HG03175 (cell line): Measurements from ENCODE around the gene TOMM70.
"Not testable (repeated sequence)": the region's sequence is repeated elsewhere in the genome, so short reads cannot be mapped to it uniquely, and the experiment has no call there.

Experiments
- ATAC-seq: cut with Tn5 transposase; IDR thresholded peaks from one replicate; pipeline ENCODE4 v1.9.1; 2021; ENCODE audit warnings: mild to moderate bottlenecking, moderate library complexity; ENCODE audit not compliant: unreplicated experiment

Gene TOMM70

GRCh38 chr3:100400780-100401673, at the start of gene TOMM70, which contains the start of gene LNP1:
Gene TOMM70, minus strand, starts transcription at chr3:100401089. Its CDS starts 140 bp downstream, at chr3:100400949.
Gene LNP1, plus strand, starts transcription at chr3:100401539. Its CDS starts 28,191 bp downstream, at chr3:100429730.
- peak; percentile 89 for ATAC-seq

- no peak for ATAC-seq
These were observed 48.3 kb upstream of the TOMM70 start for GRCh38 chr3:100449214-100449613.

- no peak for ATAC-seq
These were observed 47.2 kb upstream of the TOMM70 start for GRCh38 chr3:100448079-100448478.

DNA sequence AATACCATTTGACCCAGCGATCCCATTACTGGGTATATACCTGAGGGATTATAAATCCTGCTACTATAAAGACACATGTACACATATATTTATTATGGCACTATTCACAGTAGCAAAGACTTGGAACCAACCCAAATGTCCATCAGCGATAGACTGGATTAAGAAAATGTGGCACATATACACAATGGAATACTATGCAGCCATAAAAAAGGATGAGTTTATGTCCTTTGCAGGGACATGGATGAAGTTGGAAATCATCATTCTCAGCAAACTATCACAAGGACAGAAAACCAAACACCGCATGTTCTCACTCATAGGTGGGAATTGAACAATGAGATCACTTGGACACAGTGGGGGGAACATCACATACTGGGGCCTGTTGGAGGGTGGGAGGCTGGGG, 46.2 kb upstream of the TOMM70 start:
- not testable (repeated sequence) for ATAC-seq

- ATAC-seq: no peak
These were observed 42.8 kb upstream of the TOMM70 start for GRCh38 chr3:100443690-100444089.

DNA sequence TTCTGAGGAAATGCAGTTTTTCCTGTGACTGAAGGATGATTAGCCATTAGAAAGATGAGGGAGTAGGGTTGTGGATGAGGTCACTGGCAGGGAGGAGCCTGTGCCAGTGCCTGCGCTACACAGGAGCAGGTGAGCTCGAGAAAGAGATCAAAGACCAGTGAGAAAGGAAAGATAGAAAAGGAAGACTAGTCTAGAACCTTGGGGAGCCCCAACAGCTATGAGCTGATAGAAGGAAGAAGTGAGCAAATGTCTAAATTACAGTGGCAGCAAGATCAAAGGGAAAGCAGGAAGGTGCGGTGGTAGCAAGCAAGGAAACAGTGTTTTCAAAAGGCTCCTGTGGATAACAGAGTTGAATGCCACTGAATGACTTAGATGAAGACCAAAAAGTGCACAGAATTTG, 40.0 kb upstream of the TOMM70 start:
- no peak for ATAC-seq

DNA sequence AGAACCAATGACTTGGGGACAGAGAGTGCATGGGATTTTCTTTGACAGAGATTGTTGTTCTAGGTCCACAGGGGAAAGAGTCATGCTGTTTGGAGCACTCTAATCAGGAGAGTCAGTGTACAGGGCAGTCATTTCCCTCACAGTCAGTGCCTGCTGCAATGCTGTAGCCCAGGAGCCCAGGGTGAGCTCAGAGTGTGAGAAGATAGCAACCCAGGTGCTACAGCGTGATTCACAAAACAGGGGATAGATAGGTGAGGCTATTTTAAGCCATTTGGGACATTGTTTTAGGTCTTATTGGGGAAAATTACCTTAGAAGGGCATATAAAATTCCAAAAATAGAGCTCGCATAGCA, 37.7 kb upstream of the TOMM70 start:
- ATAC-seq: no peak

DNA sequence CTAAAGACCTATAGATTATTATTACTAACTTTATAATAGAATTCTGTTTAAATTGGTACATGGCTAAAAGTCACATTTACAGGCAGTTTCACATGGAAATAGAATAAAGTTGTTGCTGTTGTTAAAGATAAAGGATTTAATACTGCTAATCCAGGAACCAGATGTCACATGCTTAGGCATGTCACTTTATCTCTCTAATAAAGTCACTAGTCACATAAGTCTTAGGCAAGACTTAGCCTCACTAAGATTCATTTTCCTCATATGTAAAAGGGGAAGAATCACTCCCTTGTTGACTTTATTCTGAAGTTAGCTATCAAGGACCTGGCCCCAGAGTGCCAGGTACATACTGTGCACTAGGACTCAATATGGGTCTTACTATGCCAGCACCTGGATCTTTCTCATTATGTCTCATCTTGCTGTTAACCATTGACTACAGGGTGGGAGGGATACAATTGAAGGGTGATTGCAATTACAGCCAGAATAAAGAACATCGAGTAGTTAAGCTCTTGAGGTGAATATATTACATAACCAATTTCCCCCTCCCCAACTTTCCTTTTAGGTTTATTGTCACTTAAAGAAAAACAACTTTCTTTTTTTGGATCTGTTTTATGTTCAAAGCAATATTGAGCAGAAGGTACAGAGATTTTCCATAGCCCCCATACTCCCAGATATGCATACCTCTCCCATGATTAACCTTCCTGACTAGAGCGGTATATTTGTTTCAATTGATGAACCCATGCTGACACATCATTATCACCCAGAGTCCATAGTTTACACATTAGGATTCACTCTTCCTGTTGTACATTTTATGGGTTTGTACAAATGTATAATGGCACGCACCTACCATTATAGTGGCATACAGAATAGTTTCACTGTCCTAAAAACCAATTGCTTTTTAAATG, 37.1 kb upstream of the TOMM70 start:
- no peak for ATAC-seq

DNA sequence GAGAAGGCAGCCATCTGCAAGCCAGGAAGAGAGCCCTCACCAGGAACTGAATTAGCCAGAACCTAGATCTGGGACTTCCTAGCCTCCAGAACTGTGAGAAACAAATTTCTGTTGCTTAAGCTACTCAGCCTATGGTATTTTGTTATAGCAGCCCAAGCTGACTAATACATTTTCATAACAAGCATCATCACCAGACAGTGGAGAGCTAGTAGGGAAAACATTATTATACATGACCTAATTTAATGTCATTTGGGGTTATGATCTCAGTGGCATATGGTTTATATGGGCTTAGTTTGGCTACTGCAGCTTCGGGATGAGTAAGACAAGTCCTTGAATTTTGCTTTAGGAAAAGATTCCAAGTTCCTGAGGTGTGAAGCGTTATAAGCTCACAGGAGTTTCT, 36.1 kb upstream of the TOMM70 start:
- no peak for ATAC-seq

DNA sequence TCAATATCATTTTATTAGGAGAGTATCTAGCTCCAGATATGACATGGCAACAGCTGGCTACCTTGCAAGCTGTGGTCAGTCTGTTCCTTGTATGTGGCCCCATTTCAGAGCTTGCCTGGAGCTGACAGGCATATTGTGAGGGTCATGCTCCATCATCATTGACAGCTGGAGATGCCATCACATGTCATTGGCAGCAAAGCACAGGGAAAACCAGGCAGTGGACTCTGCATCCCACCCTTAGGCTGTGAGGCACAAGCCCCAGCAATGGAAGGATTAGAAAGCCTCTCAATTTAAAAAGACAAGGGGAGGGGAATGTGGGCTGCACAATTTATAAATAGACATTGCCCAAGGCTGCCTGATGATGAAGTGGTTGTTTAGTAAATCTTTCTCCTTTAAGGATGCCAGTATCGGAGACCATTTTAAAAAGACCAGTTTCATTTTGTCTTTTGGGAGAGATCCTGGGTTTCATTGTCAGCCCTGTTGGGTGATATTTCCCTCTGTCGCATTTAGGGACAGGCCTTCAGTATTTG, 28.4 kb upstream of the TOMM70 start:
- no peak for ATAC-seq

- no peak for ATAC-seq
These were observed 26.8 kb upstream of the TOMM70 start for GRCh38 chr3:100427699-100428098.

GRCh38 chr3:100426067-100426682, 25.3 kb upstream of the TOMM70 start:
- no peak for ATAC-seq

GRCh38 chr3:100425316-100425715, 24.4 kb upstream of the TOMM70 start:
- ATAC-seq: no peak

- ATAC-seq: no peak
These were observed 23.4 kb upstream of the TOMM70 start for GRCh38 chr3:100424261-100424660.

DNA sequence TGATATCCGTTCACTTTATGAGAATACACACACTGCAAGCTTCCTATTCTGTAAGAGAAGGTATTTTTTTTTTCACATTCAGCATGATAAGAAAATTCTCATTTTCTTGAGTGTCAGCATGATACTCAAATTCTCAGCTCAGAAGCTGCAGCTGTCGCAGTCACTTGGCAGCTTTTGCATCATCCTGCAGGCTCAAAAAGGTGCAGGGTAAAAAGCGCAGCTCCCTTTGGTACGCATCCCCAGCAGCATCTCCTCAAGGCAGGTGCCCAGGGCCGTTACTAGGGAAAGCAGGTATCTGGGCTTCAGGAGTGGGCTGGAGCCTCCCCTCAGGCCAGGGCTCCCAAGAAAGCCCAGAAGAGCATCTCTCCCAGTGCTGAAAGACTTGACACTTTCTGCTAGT, 22.7 kb upstream of the TOMM70 start:
- no peak for ATAC-seq

DNA sequence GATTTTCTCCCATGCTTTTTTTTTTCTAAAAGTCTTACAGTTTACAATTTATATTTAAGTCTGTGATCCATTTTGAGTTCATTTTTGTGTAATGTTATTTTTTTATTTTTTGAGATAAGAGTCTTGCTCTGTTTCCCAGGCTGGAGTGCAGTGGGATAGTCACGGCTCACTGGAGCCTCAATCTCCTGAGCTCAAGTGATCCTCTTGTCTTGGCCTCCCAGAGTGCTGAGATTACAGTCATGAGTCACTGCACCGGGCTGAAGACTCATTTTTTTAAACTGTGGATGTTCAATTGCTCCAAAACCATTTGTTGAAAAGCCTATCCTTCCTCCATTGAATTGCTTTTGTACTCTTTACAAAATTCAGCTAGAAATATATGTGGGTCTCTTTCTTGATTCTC, 20.0 kb upstream of the TOMM70 start:
- ATAC-seq: no peak

DNA sequence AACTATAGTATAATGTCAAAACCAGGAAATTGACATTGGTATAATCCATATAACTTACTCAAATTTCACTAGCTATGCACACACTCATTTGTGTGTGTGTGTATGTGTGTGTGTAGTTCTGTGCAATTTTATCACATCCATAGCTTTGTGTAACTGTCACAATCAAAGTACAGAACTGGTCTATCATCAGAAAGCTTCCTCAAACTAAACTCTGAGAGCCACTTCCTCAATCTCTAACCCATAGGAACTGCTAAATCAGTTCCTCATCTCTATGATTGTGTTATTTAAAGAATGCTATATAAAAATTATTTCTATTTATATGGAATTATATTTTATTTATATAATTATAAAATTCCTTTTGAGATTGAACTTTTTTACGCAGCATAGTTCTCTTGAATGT, 18.5 kb upstream of the TOMM70 start:
- no peak for ATAC-seq

GRCh38 chr3:100416863-100417262, 16.0 kb upstream of the TOMM70 start:
- no peak for ATAC-seq

GRCh38 chr3:100416176-100416575, 15.3 kb upstream of the TOMM70 start:
- ATAC-seq: no peak

- no peak for ATAC-seq
These were observed 12.7 kb upstream of the TOMM70 start for GRCh38 chr3:100413613-100414012.
